ENCODE measurements around the gene IGF2BP1. TPM values are rescaled to one million over a fixed set of nuclear protein-coding genes. Genes with fewer than 3 reads are reported as not detected.

The IGF2BP1 gene
- total RNA-seq, 4 donors from 2014 or later, result not detected

DNA sequence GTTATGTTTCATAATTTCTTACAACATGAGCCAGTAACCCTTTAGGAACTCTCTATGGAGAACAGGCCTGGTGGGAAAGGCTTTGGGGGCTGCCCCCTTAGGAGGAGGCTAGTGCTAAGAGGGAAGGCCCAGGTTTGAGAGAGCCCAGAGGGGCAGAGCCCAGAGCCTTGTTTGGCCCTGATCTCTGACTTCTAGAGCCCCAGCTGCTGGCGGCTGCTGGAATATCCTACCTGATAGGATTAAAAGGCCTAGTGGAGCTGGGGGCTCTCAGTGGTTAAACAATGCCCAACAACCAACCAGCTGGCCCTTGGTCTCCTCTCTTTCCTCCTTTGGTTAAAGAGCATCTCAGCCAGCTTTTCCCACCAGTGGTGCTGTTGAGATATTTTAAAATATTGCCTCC lies 54.1 kb downstream of the IGF2BP1 start:
- 100% methylated on average over 1 of the region's 1 CpG for WGBS
- TF ChIP-seq POLR2A (IDR thresholded peaks at IDR 0.05) (no peak), POLR2AphosphoS5 (IDR thresholded peaks at IDR 0.05) (no peak), EP300 (IDR thresholded peaks at IDR 0.05) (no peak)
- TF ChIP-seq, protein P1, sequence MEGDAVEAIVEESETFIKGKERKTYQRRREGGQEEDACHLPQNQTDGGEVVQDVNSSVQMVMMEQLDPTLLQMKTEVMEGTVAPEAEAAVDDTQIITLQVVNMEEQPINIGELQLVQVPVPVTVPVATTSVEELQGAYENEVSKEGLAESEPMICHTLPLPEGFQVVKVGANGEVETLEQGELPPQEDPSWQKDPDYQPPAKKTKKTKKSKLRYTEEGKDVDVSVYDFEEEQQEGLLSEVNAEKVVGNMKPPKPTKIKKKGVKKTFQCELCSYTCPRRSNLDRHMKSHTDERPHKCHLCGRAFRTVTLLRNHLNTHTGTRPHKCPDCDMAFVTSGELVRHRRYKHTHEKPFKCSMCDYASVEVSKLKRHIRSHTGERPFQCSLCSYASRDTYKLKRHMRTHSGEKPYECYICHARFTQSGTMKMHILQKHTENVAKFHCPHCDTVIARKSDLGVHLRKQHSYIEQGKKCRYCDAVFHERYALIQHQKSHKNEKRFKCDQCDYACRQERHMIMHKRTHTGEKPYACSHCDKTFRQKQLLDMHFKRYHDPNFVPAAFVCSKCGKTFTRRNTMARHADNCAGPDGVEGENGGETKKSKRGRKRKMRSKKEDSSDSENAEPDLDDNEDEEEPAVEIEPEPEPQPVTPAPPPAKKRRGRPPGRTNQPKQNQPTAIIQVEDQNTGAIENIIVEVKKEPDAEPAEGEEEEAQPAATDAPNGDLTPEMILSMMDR (IDR thresholded peaks at IDR 0.05), result no peak
- H3K27me3 ChIP-seq, result peaks cover 10% of the 10 kb centered on the region
- DNase-seq (ENCODE audit: low spot score in 2 of 2), result no peak
- H3K4me3 ChIP-seq, result no peak overlapping the region
- H3K27ac ChIP-seq, result no peak overlapping the region
- H3K4me1 ChIP-seq, result no peaks in the 10 kb centered on the region
- no peaks in the 10 kb centered on the region for H3K9me3 ChIP-seq
- H3K36me3 ChIP-seq, result no peaks in the 10 kb centered on the region

DNA sequence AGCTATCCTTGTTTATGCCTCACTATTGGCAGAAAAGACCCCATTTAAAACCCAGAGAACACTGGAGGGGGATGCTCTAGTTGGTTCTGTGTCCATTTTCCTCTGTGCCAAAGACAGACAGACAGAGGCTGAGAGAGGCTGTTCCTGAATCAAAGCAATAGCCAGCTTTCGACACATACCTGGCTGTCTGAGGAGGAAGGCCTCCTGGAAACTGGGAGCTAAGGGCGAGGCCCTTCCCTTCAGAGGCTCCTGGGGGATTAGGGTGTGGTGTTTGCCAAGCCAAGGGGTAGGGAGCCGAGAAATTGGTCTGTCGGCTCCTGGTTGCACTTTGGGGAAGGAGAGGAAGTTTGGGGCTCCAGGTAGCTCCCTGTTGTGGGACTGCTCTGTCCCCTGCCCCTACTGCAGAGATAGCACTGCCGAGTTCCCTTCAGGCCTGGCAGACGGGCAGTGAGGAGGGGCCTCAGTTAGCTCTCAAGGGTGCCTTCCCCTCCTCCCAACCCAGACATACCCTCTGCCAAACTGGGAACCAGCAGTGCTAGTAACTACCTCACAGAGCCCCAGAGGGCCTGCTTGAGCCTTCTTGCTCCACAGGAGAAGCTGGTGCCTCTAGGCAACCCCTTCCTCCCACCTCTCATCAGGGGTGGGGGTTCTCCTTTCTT lies 56.1 kb downstream of the IGF2BP1 start:
- TF ChIP-seq, protein P1 (IDR thresholded peaks at IDR 0.05), result no peak
- TF ChIP-seq EP300 (IDR thresholded peaks at IDR 0.05) (no peak), POLR2A (IDR thresholded peaks at IDR 0.05) (no peak), POLR2AphosphoS5 (IDR thresholded peaks at IDR 0.05) (no peak)
- no peaks in the 10 kb centered on the region for H3K4me1 ChIP-seq
- H3K27me3 ChIP-seq, result peaks cover 22% of the 10 kb centered on the region
- no peak overlapping the region for H3K4me3 ChIP-seq
- no peak overlapping the region for H3K27ac ChIP-seq
- DNase-seq (ENCODE audit: low spot score in 2 of 2), result no peak
- 71% methylated on average over 6 of the region's 6 CpGs for WGBS
- H3K36me3 ChIP-seq, result no peaks in the 10 kb centered on the region
- no peaks in the 10 kb centered on the region for H3K9me3 ChIP-seq

DNA sequence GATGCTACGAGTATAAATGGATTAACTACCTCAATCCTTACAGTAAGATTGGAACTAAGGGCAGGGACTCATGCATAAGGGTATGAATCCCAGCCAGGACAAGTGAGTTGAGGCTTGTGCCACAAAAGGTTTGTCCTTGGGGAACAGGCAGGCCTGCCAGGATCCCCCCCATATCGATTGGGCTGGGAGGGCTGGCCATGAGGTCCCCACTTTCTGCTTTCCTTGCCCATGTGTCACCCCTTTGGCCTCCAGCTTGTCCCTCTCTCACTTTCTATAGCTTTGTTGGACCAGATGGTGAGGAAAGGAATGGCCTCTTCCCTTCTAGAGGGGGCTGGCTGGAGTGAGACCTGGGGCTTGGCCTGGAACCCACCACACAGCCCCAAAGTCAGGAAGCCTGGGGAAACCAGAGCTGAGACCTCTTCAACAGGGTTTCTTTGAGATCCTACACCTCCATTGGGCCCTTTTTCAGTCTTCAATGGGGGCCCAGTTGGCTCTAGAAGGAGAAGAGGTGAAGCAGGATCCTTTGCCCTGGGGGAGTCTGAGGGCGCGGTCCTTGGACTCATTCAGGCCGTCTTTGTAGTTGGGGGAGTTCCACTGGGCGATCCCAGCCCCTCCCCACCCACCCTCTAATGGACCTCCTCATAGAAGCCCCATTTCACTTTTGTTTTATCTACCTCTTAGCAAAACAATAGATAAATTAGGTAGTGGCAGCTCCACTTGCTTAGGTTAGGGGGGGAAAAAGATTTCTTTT lies 57.3 kb downstream of the IGF2BP1 start:
- no peak overlapping the region for H3K4me3 ChIP-seq
- 84% methylated on average over 6 of the region's 6 CpGs for WGBS
- H3K36me3 ChIP-seq, result no peaks in the 10 kb centered on the region
- no peak overlapping the region for H3K27ac ChIP-seq
- no peak for DNase-seq (ENCODE audit: low spot score in 2 of 2)
- no peaks in the 10 kb centered on the region for H3K9me3 ChIP-seq
- peaks cover 21% of the 10 kb centered on the region for H3K27me3 ChIP-seq
- H3K4me1 ChIP-seq, result no peaks in the 10 kb centered on the region
- TF ChIP-seq POLR2A (IDR thresholded peaks at IDR 0.05) (no peak), EP300 (IDR thresholded peaks at IDR 0.05) (no peak), POLR2AphosphoS5 (IDR thresholded peaks at IDR 0.05) (no peak)
- TF ChIP-seq, protein P1 (IDR thresholded peaks at IDR 0.05), result no peak

DNA sequence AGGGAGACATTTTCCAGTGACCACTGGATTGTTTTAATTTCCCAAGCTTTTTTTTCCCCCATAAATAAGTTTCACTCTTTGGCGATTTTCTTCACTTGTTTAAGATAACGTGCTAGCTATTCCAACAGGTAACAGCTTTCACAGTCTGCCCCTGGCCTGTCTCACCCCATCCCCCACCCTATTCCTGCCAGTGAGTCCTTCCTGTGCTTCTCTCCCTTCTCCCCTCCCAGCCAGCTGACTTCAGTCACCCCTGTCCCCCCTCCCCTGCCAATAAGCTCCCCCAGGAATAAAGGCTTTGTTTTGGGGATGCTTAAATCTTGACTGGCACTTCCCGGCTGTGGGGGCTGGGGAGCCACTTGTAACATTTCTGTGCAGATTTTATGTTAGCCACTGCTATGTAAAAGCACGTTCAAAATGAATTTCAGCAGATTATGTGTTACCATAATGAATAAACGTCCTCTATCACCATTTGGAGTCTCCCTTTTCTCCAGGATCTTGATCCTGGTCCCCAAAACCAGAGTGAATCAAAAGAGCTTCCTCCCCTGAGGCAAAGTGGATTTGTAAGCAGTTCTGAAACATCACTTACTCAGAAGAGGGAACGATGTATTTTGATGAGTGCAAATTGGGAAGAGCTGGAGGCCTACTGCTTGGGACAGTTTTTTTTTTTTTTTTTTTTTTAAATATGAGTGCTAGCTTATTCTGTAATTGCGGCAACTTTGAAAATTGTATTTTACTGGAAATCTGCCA lies 58.2 kb downstream of the IGF2BP1 start:
- Histone ChIP-seq H3K4me1 (no peaks in the 10 kb centered on the region), H3K36me3 (no peaks in the 10 kb centered on the region), H3K9me3 (no peaks in the 10 kb centered on the region), H3K27me3 (peaks cover 21% of the 10 kb centered on the region), H3K4me3 (no peak overlapping the region), H3K27ac (no peak overlapping the region)
- TF ChIP-seq EP300 (IDR thresholded peaks at IDR 0.05), result no peak
- TF ChIP-seq POLR2AphosphoS5 (IDR thresholded peaks at IDR 0.05), result no peak
- DNase-seq (ENCODE audit: low spot score in 2 of 2), result no peak
- WGBS, result 65% methylated on average over 7 of the region's 7 CpGs

DNA sequence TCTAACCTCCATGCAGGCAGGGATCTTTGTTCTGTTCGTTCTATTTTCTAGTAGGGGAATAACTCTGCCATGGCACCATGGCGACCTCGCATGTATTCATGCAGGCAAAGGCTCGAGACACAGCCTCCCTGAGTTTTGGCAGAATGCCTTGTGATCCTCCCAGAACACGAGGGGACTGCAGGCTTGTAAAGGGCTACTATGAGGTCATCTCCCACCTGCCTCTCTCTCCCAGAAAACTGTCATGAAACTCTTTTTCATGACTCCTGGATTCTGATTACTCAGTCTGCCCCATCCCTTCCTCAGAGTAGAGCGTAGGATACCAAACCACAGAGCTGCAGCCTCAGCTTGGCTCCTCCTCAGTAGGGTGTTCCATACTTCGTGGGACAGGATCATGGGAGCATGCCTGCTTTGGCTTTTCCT lies 64.3 kb downstream of the IGF2BP1 start:
- no peaks in the 10 kb centered on the region for H3K36me3 ChIP-seq
- DNase-seq (ENCODE audit: low spot score in 2 of 2), result no peak
- peaks cover 14% of the 10 kb centered on the region for H3K27me3 ChIP-seq
- WGBS, result 53% methylated on average over 7 of the region's 7 CpGs
- H3K4me1 ChIP-seq, result no peaks in the 10 kb centered on the region
- H3K9me3 ChIP-seq, result no peaks in the 10 kb centered on the region
- no peak overlapping the region for H3K27ac ChIP-seq
- TF ChIP-seq EP300 (IDR thresholded peaks at IDR 0.05) (no peak), POLR2A (IDR thresholded peaks at IDR 0.05) (no peak), POLR2AphosphoS5 (IDR thresholded peaks at IDR 0.05) (no peak)
- TF ChIP-seq, protein P1 (IDR thresholded peaks at IDR 0.05), result no peak
- H3K4me3 ChIP-seq, result no peak overlapping the region

Data from suprapubic skin (tissue), 4 donors.